Measurements from ENCODE around the gene PBX3. TPM values are rescaled to one million over a fixed set of nuclear protein-coding genes. Genes with fewer than 3 reads are reported as not detected.

PBX3 gene
- total RNA-seq, 4 donors from 2014 or later: 14.1 to 31.1 (median 21.6) TPM

GRCh38 chr9:125758986-125759763, 12.0 kb downstream of the PBX3 start:
- 61 to 68% methylated on average over 6 of the region's 6 CpGs for WGBS, 2 donors
- no peak overlapping the region for H3K4me3 ChIP-seq (ENCODE audit: low read depth, poor library complexity, severe bottlenecking)
- DNase-seq (ENCODE audit: low spot score in 2 of 2): no peak
- intact Hi-C loops (cut with DNase I; ENCODE audit: low total_unique reads): no loop called here
- TF ChIP-seq POLR2A (IDR thresholded peaks at IDR 0.05): no peak
- TF ChIP-seq, protein P1, sequence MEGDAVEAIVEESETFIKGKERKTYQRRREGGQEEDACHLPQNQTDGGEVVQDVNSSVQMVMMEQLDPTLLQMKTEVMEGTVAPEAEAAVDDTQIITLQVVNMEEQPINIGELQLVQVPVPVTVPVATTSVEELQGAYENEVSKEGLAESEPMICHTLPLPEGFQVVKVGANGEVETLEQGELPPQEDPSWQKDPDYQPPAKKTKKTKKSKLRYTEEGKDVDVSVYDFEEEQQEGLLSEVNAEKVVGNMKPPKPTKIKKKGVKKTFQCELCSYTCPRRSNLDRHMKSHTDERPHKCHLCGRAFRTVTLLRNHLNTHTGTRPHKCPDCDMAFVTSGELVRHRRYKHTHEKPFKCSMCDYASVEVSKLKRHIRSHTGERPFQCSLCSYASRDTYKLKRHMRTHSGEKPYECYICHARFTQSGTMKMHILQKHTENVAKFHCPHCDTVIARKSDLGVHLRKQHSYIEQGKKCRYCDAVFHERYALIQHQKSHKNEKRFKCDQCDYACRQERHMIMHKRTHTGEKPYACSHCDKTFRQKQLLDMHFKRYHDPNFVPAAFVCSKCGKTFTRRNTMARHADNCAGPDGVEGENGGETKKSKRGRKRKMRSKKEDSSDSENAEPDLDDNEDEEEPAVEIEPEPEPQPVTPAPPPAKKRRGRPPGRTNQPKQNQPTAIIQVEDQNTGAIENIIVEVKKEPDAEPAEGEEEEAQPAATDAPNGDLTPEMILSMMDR (IDR thresholded peaks at IDR 0.05): no peak

DNA sequence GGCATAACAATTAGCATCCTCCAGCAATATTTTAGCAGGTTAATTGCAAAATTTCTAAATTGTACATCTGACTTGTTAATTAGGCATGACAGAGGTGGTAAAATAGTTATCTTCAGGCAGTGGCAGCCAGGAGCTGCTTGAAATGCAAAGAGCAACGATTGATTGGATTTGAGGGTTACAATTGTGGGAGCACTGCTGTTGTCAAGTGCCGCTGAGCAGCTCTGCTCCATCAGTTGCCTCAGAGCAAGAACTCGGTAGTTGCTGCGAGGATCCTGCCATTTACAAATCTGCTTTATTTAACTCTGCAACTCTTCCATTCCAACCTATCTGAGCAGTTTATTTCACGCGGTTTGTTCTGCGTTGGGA, 12.6 kb downstream of the PBX3 start:
- intact Hi-C loops (cut with DNase I; ENCODE audit: low total_unique reads): no loop called here
- 62 to 68% methylated on average over 7 of the region's 7 CpGs for WGBS, 2 donors
- no peak for TF ChIP-seq POLR2A (IDR thresholded peaks at IDR 0.05)
- TF ChIP-seq, protein P1 (IDR thresholded peaks at IDR 0.05): no peak
- no peak overlapping the region for H3K4me3 ChIP-seq (ENCODE audit: low read depth, poor library complexity, severe bottlenecking)
- no peak for DNase-seq (ENCODE audit: low spot score in 2 of 2)

GRCh38 chr9:125760537-125760936, 13.4 kb downstream of the PBX3 start:
- H3K4me3 ChIP-seq (ENCODE audit: low read depth, poor library complexity, severe bottlenecking): no peak overlapping the region
- intact Hi-C loops (cut with DNase I; ENCODE audit: low total_unique reads): no loop called here
- no peak for DNase-seq (ENCODE audit: low spot score in 2 of 2)
- TF ChIP-seq, protein P1 (IDR thresholded peaks at IDR 0.05): no peak
- TF ChIP-seq POLR2A (IDR thresholded peaks at IDR 0.05): no peak
- WGBS, 2 donors: 96 to 98% methylated on average over 1 of the region's 1 CpG

DNA sequence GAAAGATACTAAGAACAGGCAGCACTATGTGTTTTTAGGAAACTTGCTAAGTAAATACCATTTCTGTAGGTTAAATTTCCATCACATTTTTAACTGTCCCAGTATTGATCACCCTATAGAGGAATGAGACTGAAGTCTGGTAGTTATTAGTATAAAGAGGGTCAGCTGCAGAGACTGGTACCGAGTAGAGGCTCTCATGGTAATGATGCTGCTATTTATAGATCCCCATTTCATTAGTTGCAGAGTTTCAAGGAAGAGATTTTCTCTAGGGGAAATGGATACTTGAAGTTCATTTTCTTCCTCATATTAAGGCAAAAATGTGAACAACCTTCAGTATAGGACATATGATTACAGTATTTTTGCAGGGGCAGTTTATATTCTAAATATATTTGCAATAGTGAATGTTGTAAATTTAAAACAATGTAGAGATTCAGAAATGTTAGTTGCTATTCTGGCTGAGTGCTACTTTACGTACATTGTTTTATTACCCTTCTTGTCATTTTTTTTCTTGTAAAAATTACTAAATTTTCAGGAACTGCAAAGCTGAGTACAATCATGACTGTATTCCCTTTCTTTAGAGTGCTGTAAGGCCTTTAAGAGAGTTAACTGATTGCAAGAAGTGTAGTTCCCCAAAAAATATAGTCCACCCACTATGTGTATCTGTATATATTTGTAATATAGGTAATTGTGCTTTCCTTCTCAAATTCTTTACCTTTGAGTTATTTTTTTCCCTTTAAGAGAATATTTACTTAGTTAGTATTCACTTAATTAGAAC, 14.7 kb downstream of the PBX3 start:
- WGBS, 2 donors: 64 to 68% methylated on average over 2 of the region's 2 CpGs
- no peak for DNase-seq (ENCODE audit: low spot score in 2 of 2)
- TF ChIP-seq POLR2A (IDR thresholded peaks at IDR 0.05): no peak
- TF ChIP-seq, protein P1 (IDR thresholded peaks at IDR 0.05): no peak
- no peak overlapping the region for H3K4me3 ChIP-seq (ENCODE audit: low read depth, poor library complexity, severe bottlenecking)
- intact Hi-C loops (cut with DNase I; ENCODE audit: low total_unique reads): no loop called here

DNA sequence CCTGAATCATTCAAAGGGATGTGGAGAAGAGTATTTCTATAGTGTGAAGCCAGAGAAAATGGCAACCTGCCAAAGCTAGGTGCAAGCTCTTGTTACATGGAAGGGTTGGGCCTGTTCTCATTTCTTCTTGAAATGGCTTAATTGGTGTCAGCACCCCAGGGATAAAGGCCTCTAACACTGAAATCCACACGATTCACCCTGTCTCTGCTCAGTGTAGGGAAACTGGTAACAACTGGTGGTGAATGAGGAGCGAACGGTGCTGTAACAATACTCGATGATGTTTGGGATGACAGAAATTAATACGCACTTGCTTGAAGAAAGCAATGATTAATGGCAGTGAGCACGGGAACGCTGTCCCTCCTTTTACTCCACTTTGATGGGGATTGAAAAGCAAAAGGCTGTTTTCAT, 16.2 kb downstream of the PBX3 start:
- TF ChIP-seq, protein P1 (IDR thresholded peaks at IDR 0.05): no peak
- no peak for TF ChIP-seq POLR2A (IDR thresholded peaks at IDR 0.05)
- 53 to 61% methylated on average over 7 of the region's 7 CpGs for WGBS, 2 donors
- no peak for DNase-seq (ENCODE audit: low spot score in 2 of 2)
- no peak overlapping the region for H3K4me3 ChIP-seq (ENCODE audit: low read depth, poor library complexity, severe bottlenecking)
- intact Hi-C loops (cut with DNase I; ENCODE audit: low total_unique reads): no loop called here

Data from lower leg skin (tissue), 4 donors.